ENCODE measurements around the gene PHACTR4.

Gene PHACTR4

GRCh38 chr1:28506907-28507246, 137.3 kb downstream of the PHACTR4 start:
- DNase-seq (ENCODE audit: low read depth), result no peak
- peak overlapping the region; percentile 84 for H3K4me3 ChIP-seq (ENCODE audit: low read depth, low read length)
- in situ Hi-C loops (cut with HindIII; ENCODE audit: low sequenced_read_pairs), result no loop called here
- TF ChIP-seq CTCF (IDR thresholded peaks at IDR 0.05; ENCODE audit: low read depth, low read length, missing control alignments), result no peak

GRCh38 chr1:28507247-28507645, 137.7 kb downstream of the PHACTR4 start:
- H3K4me3 ChIP-seq (ENCODE audit: low read depth, low read length), result peak overlapping the region; percentile 84
- DNase-seq (ENCODE audit: low read depth), result no peak
- no peak for TF ChIP-seq CTCF (IDR thresholded peaks at IDR 0.05; ENCODE audit: low read depth, low read length, missing control alignments)
- in situ Hi-C loops (cut with HindIII; ENCODE audit: low sequenced_read_pairs), result no loop called here

GRCh38 chr1:28507646-28508434, 138.3 kb downstream of the PHACTR4 start:
- H3K4me3 ChIP-seq (ENCODE audit: low read depth, low read length), result peak overlapping the region; percentile 84
- no peak for DNase-seq (ENCODE audit: low read depth)
- TF ChIP-seq CTCF (IDR thresholded peaks at IDR 0.05; ENCODE audit: low read depth, low read length, missing control alignments), result no peak
- in situ Hi-C loops (cut with HindIII; ENCODE audit: low sequenced_read_pairs), result no loop called here

GRCh38 chr1:28508435-28508754, 138.9 kb downstream of the PHACTR4 start:
- DNase-seq (ENCODE audit: low read depth), result no peak
- no peak for TF ChIP-seq CTCF (IDR thresholded peaks at IDR 0.05; ENCODE audit: low read depth, low read length, missing control alignments)
- in situ Hi-C loops (cut with HindIII; ENCODE audit: low sequenced_read_pairs), result no loop called here
- H3K4me3 ChIP-seq (ENCODE audit: low read depth, low read length), result peak overlapping the region; percentile 84

- in situ Hi-C loops (cut with HindIII; ENCODE audit: low sequenced_read_pairs), result no loop called here
- TF ChIP-seq CTCF (IDR thresholded peaks at IDR 0.05; ENCODE audit: low read depth, low read length, missing control alignments), result no peak
- no peak for DNase-seq (ENCODE audit: low read depth)
- H3K4me3 ChIP-seq (ENCODE audit: low read depth, low read length), result peak overlapping the region; percentile 84
Observed at GRCh38 chr1:28509705-28510272, 140.2 kb downstream of the PHACTR4 start.

GRCh38 chr1:28510273-28510969, 140.9 kb downstream of the PHACTR4 start:
- in situ Hi-C loops (cut with HindIII; ENCODE audit: low sequenced_read_pairs), result no loop called here
- no peak for DNase-seq (ENCODE audit: low read depth)
- peak overlapping the region; percentile 84 for H3K4me3 ChIP-seq (ENCODE audit: low read depth, low read length)
- TF ChIP-seq CTCF (IDR thresholded peaks at IDR 0.05; ENCODE audit: low read depth, low read length, missing control alignments), result no peak
